Measurements from ENCODE around the gene HPGD.

Gene HPGD

GRCh38 chr4:174517502-174518445 lies 4.5 kb downstream of the HPGD start:
- no peak for DNase-seq (ENCODE audit: low read depth)
- TF ChIP-seq CTCF (IDR thresholded peaks at IDR 0.05; ENCODE audit: control insufficient read depth, extremely low read depth, insufficient read depth): no peak
- no peak overlapping the region for H3K4me3 ChIP-seq (ENCODE audit: low read depth, low read length)

GRCh38 chr4:174516794-174517193 lies 5.5 kb downstream of the HPGD start:
- TF ChIP-seq CTCF (IDR thresholded peaks at IDR 0.05; ENCODE audit: control insufficient read depth, extremely low read depth, insufficient read depth): no peak

GRCh38 chr4:174516345-174516744 lies 5.9 kb downstream of the HPGD start:
- H3K4me3 ChIP-seq (ENCODE audit: low read depth, low read length): no peak overlapping the region
- TF ChIP-seq CTCF (IDR thresholded peaks at IDR 0.05; ENCODE audit: control insufficient read depth, extremely low read depth, insufficient read depth): no peak
- no peak for DNase-seq (ENCODE audit: low read depth)

More at GRCh38 chr4:174516794-174517193, 5.5 kb downstream of the HPGD start:
- DNase-seq (ENCODE audit: low read depth): no peak
- no peak overlapping the region for H3K4me3 ChIP-seq (ENCODE audit: low read depth, low read length)

- no peak overlapping the region for H3K4me3 ChIP-seq (ENCODE audit: low read depth, low read length)
- DNase-seq (ENCODE audit: low read depth): no peak
- no peak for TF ChIP-seq CTCF (IDR thresholded peaks at IDR 0.05; ENCODE audit: control insufficient read depth, extremely low read depth, insufficient read depth)
Measured at GRCh38 chr4:174512745-174513144, 9.5 kb downstream of the HPGD start.

GRCh38 chr4:174505892-174506291 lies 16.4 kb downstream of the HPGD start:
- no peak for TF ChIP-seq CTCF (IDR thresholded peaks at IDR 0.05; ENCODE audit: control insufficient read depth, extremely low read depth, insufficient read depth)
- DNase-seq (ENCODE audit: low read depth): no peak
- no peak overlapping the region for H3K4me3 ChIP-seq (ENCODE audit: low read depth, low read length)

GRCh38 chr4:174505007-174505406 lies 17.3 kb downstream of the HPGD start:
- DNase-seq (ENCODE audit: low read depth): no peak
- no peak for TF ChIP-seq CTCF (IDR thresholded peaks at IDR 0.05; ENCODE audit: control insufficient read depth, extremely low read depth, insufficient read depth)
- no peak overlapping the region for H3K4me3 ChIP-seq (ENCODE audit: low read depth, low read length)

All from LNCaP clone FGC (cell line).